Gastroesophageal sphincter (tissue), 4 donors: ENCODE data around the gene CCL28. TPM values are rescaled to one million over a fixed set of nuclear protein-coding genes. Genes with fewer than 3 reads are reported as not detected.

Experiments used
- ATAC-seq: fragments of 150-250 bp; one replicate; pipeline ENCODE4 v1.9.1; 2016; ENCODE audit warnings: mild to moderate bottlenecking, moderate library complexity
- H3K27ac ChIP-seq, 4 donors: fragments of 200-600 bp; sonication (generic) in 3 of 4; 1 replicate in 3 of 4; 2 replicates in 1 of 4; pipeline ENCODE4 v1.5.1; 2016 to 2019
- H3K27me3 ChIP-seq: fragments of 200-600 bp; sonication (generic); one replicate; pipeline ENCODE4 v1.5.1; 2019
- H3K36me3 ChIP-seq, 2 donors: fragments of 200-600 bp; sonication (generic); one replicate each; pipeline ENCODE4 v1.5.1; 2019; ENCODE audit warnings: control low read depth in 1 of 2
- H3K4me1 ChIP-seq, 3 donors: fragments of 200-600 bp; sonication (generic); 1 replicate in 2 of 3; 2 replicates in 1 of 3; pipeline ENCODE4 v1.5.1; 2016 to 2019; ENCODE audit warnings: control low read depth in 2 of 3
- H3K4me3 ChIP-seq, 2 donors: fragments of 200-600 bp; sonication (generic); one replicate each; pipeline ENCODE4 v1.5.1; 2019; ENCODE audit warnings: mild to moderate bottlenecking in 1 of 2, moderate library complexity in 1 of 2
- H3K9me3 ChIP-seq, 3 donors: fragments of 200-600 bp; sonication (generic); one replicate each; pipeline ENCODE4 v1.5.1; 2017 to 2019; ENCODE audit warnings: control low read depth in 2 of 3
- EP300 ChIP-seq: sonication (generic); formaldehyde crosslinking; IDR thresholded peaks from one replicate; pipeline ENCODE4 v1.6.1; 2017; ENCODE audit warnings: antibody characterized with exemption, mild to moderate bottlenecking
- POLR2A ChIP-seq, 2 donors: fragments of 450-650 bp; IDR thresholded peaks; one replicate each; pipeline ENCODE4 v1.6.1; 2017; ENCODE audit warnings: antibody characterized with exemption in 2 of 2, mild to moderate bottlenecking in 2 of 2, moderate library complexity in 1 of 2
- POLR2AphosphoS5 ChIP-seq: sonication (generic); formaldehyde crosslinking; IDR thresholded peaks from one replicate; pipeline ENCODE4 v1.6.1; 2017; ENCODE audit warnings: antibody characterized with exemption
- WGBS, 2 donors: methylation state at CpG; one replicate each; pipeline ENCODE4 v1.1.5; 2018; ENCODE audit warnings: low coverage in 1 of 2; 5-methylcytosine and 5-hydroxymethylcytosine counted together
- total RNA-seq, 4 donors: library from RNA; depleted of rRNA; stranded (reverse); fragments of >200 nt; gene quantifications; one replicate each; pipeline ENCODE4 v1.1.0, GENCODE V29; 2016
- TF ChIP-seq, protein P1 (sequence below), 4 experiments: fragments of 200-600 bp in 2 of 4; fragments of 450-650 bp in 2 of 4; sonication (generic) in 1 of 4; IDR thresholded peaks; one replicate each; pipeline ENCODE4 v1.5.1; 2017 to 2019; ENCODE audit warnings: antibody characterized with exemption in 4 of 4, mild to moderate bottlenecking in 2 of 4, moderate library complexity in 2 of 4

Gene CCL28
- total RNA-seq, 4 donors from 2014 or later: 2.6 to 8.6 (median 3.3) TPM

DNA sequence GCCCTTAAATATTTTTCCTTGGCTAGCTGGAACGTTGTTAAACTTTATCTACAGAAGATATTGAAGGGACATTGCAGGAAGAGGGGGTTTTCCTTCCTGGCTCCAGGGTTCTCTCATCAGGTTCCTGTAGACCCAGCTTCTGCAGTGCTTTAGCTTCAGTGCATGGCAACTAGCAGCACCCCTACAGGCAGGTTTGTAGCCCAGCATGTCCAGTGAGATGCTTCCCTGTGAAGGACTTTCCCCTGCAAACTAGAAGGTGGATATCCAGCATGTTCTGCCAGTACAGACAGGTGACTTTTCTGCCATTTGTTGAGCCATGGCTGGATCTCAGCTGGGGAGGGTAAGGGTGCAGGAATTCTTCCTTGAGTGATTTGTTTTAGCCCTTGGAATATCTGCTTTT, 10.4 kb downstream of the CCL28 start:
- no peaks in the 10 kb centered on the region for H3K9me3 ChIP-seq
- H3K27ac ChIP-seq: no peak overlapping the region
- peaks cover 0 to 7% (median 0%) of the 10 kb centered on the region in 3 donors for H3K4me1 ChIP-seq
- TF ChIP-seq EP300 (no peak), POLR2A (IDR thresholded peaks at IDR 0.05) (no peak), POLR2AphosphoS5 (no peak)
- TF ChIP-seq, protein P1, sequence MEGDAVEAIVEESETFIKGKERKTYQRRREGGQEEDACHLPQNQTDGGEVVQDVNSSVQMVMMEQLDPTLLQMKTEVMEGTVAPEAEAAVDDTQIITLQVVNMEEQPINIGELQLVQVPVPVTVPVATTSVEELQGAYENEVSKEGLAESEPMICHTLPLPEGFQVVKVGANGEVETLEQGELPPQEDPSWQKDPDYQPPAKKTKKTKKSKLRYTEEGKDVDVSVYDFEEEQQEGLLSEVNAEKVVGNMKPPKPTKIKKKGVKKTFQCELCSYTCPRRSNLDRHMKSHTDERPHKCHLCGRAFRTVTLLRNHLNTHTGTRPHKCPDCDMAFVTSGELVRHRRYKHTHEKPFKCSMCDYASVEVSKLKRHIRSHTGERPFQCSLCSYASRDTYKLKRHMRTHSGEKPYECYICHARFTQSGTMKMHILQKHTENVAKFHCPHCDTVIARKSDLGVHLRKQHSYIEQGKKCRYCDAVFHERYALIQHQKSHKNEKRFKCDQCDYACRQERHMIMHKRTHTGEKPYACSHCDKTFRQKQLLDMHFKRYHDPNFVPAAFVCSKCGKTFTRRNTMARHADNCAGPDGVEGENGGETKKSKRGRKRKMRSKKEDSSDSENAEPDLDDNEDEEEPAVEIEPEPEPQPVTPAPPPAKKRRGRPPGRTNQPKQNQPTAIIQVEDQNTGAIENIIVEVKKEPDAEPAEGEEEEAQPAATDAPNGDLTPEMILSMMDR (IDR thresholded peaks at IDR 0.05): no peak
- WGBS, 2 donors: 80 to 100% methylated on average over 1 of the region's 1 CpG
- H3K36me3 ChIP-seq: no peaks in the 10 kb centered on the region
- peaks cover 4% of the 10 kb centered on the region for H3K27me3 ChIP-seq
- ATAC-seq: no peak
- H3K4me3 ChIP-seq: no peak overlapping the region

DNA sequence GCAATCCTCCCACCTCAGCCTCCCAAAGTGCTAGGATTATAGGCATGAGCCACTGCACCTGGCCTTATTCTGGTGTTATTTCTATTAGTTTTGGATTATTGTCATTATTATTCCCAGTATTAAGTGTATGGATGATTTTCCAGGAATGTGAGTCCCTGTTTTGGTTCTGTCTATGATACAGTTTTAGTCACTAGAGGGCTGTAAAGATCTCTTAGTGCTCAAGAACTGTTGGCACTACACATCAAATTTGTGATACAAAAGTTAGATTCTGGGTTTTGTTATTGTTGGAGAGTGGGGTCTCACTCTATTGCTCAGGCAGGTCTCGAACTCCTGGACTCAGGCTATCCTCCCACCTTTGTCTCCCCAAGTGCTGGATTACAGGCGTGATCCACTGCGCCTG, 12.1 kb downstream of the CCL28 start:
- Histone ChIP-seq H3K27ac (no peak overlapping the region), H3K9me3 (no peaks in the 10 kb centered on the region), H3K27me3 (peaks cover 4% of the 10 kb centered on the region), H3K36me3 (no peaks in the 10 kb centered on the region), H3K4me1 (peaks cover 0 to 14% (median 0%) of the 10 kb centered on the region in 3 donors), H3K4me3 (no peak overlapping the region)
- ATAC-seq: no peak
- no peak for TF ChIP-seq POLR2AphosphoS5
- TF ChIP-seq POLR2A (IDR thresholded peaks at IDR 0.05): no peak
- TF ChIP-seq, protein P1 (IDR thresholded peaks at IDR 0.05): no peak
- no peak for TF ChIP-seq EP300
- whole genome bisulfite sequencing, 2 donors: 78 to 83% methylated on average over 1 to 3 of the region's 3 CpGs

DNA sequence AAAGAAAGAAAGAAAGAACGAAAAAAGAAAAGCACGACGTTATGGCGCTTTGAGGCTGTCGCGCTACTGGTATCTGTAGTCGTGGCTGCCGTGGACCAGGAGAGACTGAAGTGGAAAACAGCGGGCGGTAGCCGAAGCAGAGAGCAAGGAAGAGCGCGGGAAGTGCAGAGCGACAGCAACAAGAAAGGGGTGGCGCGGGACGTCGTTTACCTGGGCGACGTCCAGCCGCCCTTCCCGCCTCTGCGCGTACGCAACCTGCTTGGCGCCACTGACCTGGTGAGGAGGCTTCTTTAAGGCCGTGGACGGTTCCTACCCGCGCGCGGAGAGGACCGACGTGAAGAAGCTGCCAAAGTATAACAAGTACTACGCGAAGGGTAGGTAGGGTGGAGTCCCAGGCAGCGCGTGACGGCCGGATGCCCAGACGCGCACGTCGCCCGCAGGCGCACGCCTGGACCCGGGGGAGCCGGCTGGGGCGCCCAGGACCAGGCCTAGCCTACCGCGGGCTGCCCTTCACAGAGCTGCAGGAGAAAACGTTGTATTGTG, 15.4 kb downstream of the CCL28 start:
- H3K9me3 ChIP-seq: no peaks in the 10 kb centered on the region
- WGBS, 2 donors: 4 to 7% methylated on average over 22 to 38 of the region's 53 CpGs
- no peaks in the 10 kb centered on the region for H3K27me3 ChIP-seq
- ATAC-seq: peak; percentile 88
- H3K27ac ChIP-seq: peak overlapping the region in 3 of 4 donors; percentile 38 to 75 (median 71)
- TF ChIP-seq, protein P1 (IDR thresholded peaks at IDR 0.05): no peak
- no peak for TF ChIP-seq POLR2A (IDR thresholded peaks at IDR 0.05)
- TF ChIP-seq POLR2AphosphoS5: no peak
- TF ChIP-seq EP300: no peak
- H3K4me3 ChIP-seq: peak overlapping the region; percentile 60 to 61
- H3K4me1 ChIP-seq: peaks cover 0 to 14% (median 0%) of the 10 kb centered on the region in 3 donors
- H3K36me3 ChIP-seq: no peaks in the 10 kb centered on the region

DNA sequence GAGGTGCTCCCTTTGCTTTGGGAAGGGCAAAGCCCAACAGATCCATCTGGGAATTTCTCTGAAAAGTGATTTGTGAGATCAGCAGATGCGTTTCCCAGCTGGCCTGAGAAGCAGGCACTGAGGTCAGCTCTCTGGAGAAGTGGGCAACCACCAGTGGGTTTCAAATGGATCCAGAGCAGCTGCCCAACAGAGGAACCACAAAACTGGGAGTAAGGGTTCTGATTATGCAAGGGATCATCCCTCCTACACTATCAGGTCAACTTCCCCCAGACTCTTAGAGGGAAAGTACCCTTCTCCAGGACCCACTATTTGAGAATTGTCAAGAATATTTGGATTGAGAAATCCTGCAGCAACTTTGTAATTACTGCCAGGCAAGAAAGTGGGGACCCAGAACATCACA, 21.7 kb downstream of the CCL28 start:
- H3K27ac ChIP-seq: no peak overlapping the region
- no peaks in the 10 kb centered on the region for H3K27me3 ChIP-seq
- no peak for ATAC-seq
- H3K9me3 ChIP-seq: no peaks in the 10 kb centered on the region
- peaks cover 0 to 9% (median 0%) of the 10 kb centered on the region in 3 donors for H3K4me1 ChIP-seq
- H3K4me3 ChIP-seq: no peak overlapping the region
- no CpG with 5 or more reads among the region's 1 CpG for WGBS, 2 donors
- peaks cover 0 to 7% of the 10 kb centered on the region in 2 donors for H3K36me3 ChIP-seq
- TF ChIP-seq EP300 (no peak), POLR2AphosphoS5 (no peak), POLR2A (IDR thresholded peaks at IDR 0.05) (no peak)
- TF ChIP-seq, protein P1 (IDR thresholded peaks at IDR 0.05): no peak

DNA sequence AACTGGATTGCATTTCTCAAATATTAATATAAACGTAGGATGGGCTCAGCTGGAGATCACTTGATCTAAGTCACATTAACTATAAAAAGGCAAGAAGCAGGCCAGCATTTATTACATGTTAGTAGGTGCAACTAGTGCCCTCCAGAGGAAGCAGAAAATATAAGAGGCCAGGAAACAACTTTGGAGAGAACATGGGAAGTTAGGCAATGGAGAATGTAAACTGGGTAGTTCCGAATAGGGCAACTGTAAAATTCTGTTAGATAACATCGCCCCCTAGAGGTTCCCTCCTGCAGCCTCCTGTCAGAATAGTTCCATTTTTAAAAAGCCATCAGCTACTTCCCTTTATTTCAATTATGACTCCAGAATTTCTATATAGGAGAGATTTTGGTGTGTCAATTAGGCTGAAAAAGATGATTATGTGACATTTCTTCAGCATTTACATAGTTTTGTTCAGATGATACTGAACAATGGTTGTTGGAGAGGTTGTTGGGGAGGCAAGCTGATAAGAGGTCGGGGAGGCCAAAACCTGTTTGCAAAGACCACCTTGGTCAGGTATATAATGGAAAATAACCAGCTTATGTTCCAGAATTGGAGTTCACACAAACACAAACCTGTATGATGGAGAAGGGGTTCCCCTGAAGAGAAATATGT, 22.4 kb downstream of the CCL28 start:
- H3K27me3 ChIP-seq: no peaks in the 10 kb centered on the region
- 14 to 26% methylated on average over 4 of the region's 4 CpGs for WGBS, 2 donors
- peak; percentile 89 for ATAC-seq
- H3K27ac ChIP-seq: peak overlapping the region in 2 of 4 donors; percentile 11 to 36
- TF ChIP-seq EP300 (no peak), POLR2AphosphoS5 (peak; percentile 14)
- TF ChIP-seq, protein P1 (IDR thresholded peaks at IDR 0.05): peak; percentile 71 to 86 (median 80)
- no peaks in the 10 kb centered on the region for H3K9me3 ChIP-seq
- peaks cover 0 to 7% of the 10 kb centered on the region in 2 donors for H3K36me3 ChIP-seq
- peaks cover 0 to 9% (median 0%) of the 10 kb centered on the region in 3 donors for H3K4me1 ChIP-seq
- H3K4me3 ChIP-seq: no peak overlapping the region
